Keratinocyte (primary cell): Measurements from ENCODE around the gene VOPP1. TPM values are rescaled to one million over a fixed set of nuclear protein-coding genes. Genes with fewer than 3 reads are reported as not detected.

ENCODE experiments used
- DNase-seq: peaks from one replicate; pipeline ENCODE4 v3.0.0-alpha.2; 2011; ENCODE audit warnings: low read depth, missing footprints, low spot score
- FAIRE-seq: peaks from 2 replicates; lab custom pipeline; 2011; peaks lifted over from hg19 to GRCh38; lab: Jason Lieb, UNC
- H2AFZ ChIP-seq: 2 replicates; pipeline ENCODE4 v1.6.0; 2012; ENCODE audit warnings: low read length, control low read depth, inconsistent platforms; ENCODE audit not compliant: control insufficient read depth
- H3K27ac ChIP-seq: 2 replicates; pipeline ENCODE4 v1.5.1; 2011; ENCODE audit warnings: low read length; ENCODE audit not compliant: control insufficient read depth, insufficient read depth
- H3K27me3 ChIP-seq: 3 replicates; pipeline ENCODE4 v1.6.0; 2011; ENCODE audit warnings: low read length; ENCODE audit not compliant: control insufficient read depth, insufficient read depth; ENCODE audit errors: extremely low read depth
- H3K36me3 ChIP-seq, 2 experiments: 2 replicates in 1 of 2; 3 replicates in 1 of 2; pipeline ENCODE4 v1.5.1; 2011; ENCODE audit warnings: low read length in 2 of 2, mild to moderate bottlenecking in 1 of 2; ENCODE audit not compliant: control insufficient read depth in 2 of 2, insufficient read depth in 2 of 2; ENCODE audit errors: extremely low read depth in 1 of 2
- H3K4me1 ChIP-seq: 3 replicates; pipeline ENCODE4 v1.5.1; 2011; ENCODE audit warnings: low read length; ENCODE audit not compliant: control insufficient read depth, insufficient read depth; ENCODE audit errors: extremely low read depth
- H3K4me2 ChIP-seq: 3 replicates; pipeline ENCODE4 v1.6.0; 2011; ENCODE audit warnings: low read depth, low read length; ENCODE audit not compliant: control insufficient read depth, insufficient read depth; ENCODE audit errors: extremely low read depth
- H3K4me3 ChIP-seq, 3 experiments: fragments of 200-600 bp in 1 of 3; sonication (generic) in 1 of 3; 2 replicates in 2 of 3; 3 replicates in 1 of 3; pipeline ENCODE4 v1.5.1; 2011 to 2016; ENCODE audit warnings: low read length in 3 of 3, mild to moderate bottlenecking in 3 of 3, control low read depth in 2 of 3, inconsistent platforms in 1 of 3, low read depth in 1 of 3, mixed read lengths in 1 of 3, mixed run types in 1 of 3, moderate library complexity in 1 of 3; ENCODE audit not compliant: control insufficient read depth in 2 of 3, insufficient read depth in 2 of 3; ENCODE audit errors: extremely low read depth in 1 of 3
- H3K79me2 ChIP-seq: 2 replicates; pipeline ENCODE4 v1.6.0; 2012; ENCODE audit warnings: low read length; ENCODE audit not compliant: control insufficient read depth, insufficient read depth
- H3K9ac ChIP-seq: 3 replicates; pipeline ENCODE4 v1.6.0; 2011; ENCODE audit warnings: low read length; ENCODE audit not compliant: control insufficient read depth, insufficient read depth; ENCODE audit errors: extremely low read depth
- H3K9me1 ChIP-seq: 3 replicates; pipeline ENCODE4 v1.6.0; 2011; ENCODE audit warnings: low read length; ENCODE audit not compliant: control insufficient read depth, insufficient read depth; ENCODE audit errors: extremely low read depth
- H3K9me3 ChIP-seq: 2 replicates; pipeline ENCODE4 v1.5.1; 2012; ENCODE audit warnings: low read depth, low read length; ENCODE audit not compliant: control insufficient read depth
- H4K20me1 ChIP-seq: 3 replicates; pipeline ENCODE4 v1.6.0; 2011; ENCODE audit warnings: low read length; ENCODE audit not compliant: control insufficient read depth, insufficient read depth; ENCODE audit errors: extremely low read depth
- CTCF ChIP-seq, 3 experiments: IDR thresholded peaks in 1 of 3; conservative IDR thresholded peaks in 1 of 3; optimal IDR thresholded peaks in 1 of 3; 2 replicates in 2 of 3; 3 replicates in 1 of 3; pipeline versions ENCODE3 to v1.5.1; 2011; ENCODE audit warnings: low read length in 3 of 3, mild to moderate bottlenecking in 3 of 3, moderate library complexity in 2 of 3, control low read depth in 1 of 3, inconsistent platforms in 1 of 3; ENCODE audit not compliant: insufficient read depth in 2 of 3; ENCODE audit errors: extremely low read depth in 1 of 3
- EZH2 ChIP-seq: IDR thresholded peaks from one replicate; pipeline ENCODE4 v1.6.1; 2012; ENCODE audit warnings: inconsistent platforms, mild to moderate bottlenecking, low read length, moderate library complexity
- dilution Hi-C: fragments of 300-500 bp; cut with MboI; formaldehyde crosslinking; loops from one replicate; pipeline ENCODE4 v1.7.0; 2020; ENCODE audit warnings: low sequenced_read_pairs; ENCODE audit not compliant: extremely low pct_ligation_motif_present
- polyA plus RNA-seq, 5 experiments: library from polyadenylated mRNA; depleted of rRNA in 3 of 5; stranded (reverse) in 3 of 5; stranded (forward) in 1 of 5; unstranded in 1 of 5; fragments of >200 nt; gene quantifications; 1 replicate in 1 of 5; 2 replicates in 3 of 5; 3 replicates in 1 of 5; pipeline versions ENCODE4 v1.2.1 to v1.2.3, GENCODE V29; 2011 to 2012; ENCODE audit warnings: missing spikeins in 2 of 5, low read depth in 1 of 5, low replicate concordance in 1 of 5

The VOPP1 gene
- polyA plus RNA-seq, 1 donor (not counting 4 experiments of a cell fraction or from before 2014, with no cell fraction given) = 49.2 TPM

- dilution Hi-C loops = no loop called here
- H3K9ac ChIP-seq = no peak overlapping the region
- TF ChIP-seq EZH2 = no peak
- TF ChIP-seq CTCF (optimal IDR thresholded peaks at IDR 0.05 in 1 of 3, IDR thresholded peaks at IDR 0.05 in 1 of 3, conservative IDR thresholded peaks at IDR 0.05 in 1 of 3; ENCODE audit: extremely low read depth in 1 of 3, insufficient read depth in 2 of 3, low read length in 3 of 3) = no peak
- DNase-seq = no peak
- H3K9me3 ChIP-seq = no peaks in the 10 kb centered on the region
- no peaks in the 10 kb centered on the region for H4K20me1 ChIP-seq
- no peaks in the 10 kb centered on the region for H3K27me3 ChIP-seq
- H2AFZ ChIP-seq = no peak overlapping the region
- FAIRE-seq = no peak
- H3K9me1 ChIP-seq = no peaks in the 10 kb centered on the region
- no peaks in the 10 kb centered on the region for H3K79me2 ChIP-seq
- no peak overlapping the region for H3K4me2 ChIP-seq
- H3K4me1 ChIP-seq = no peaks in the 10 kb centered on the region
- H3K4me3 ChIP-seq = no peak overlapping the region
- H3K27ac ChIP-seq = no peak overlapping the region
- H3K36me3 ChIP-seq = no peaks in the 10 kb centered on the region
Observed at GRCh38 chr7:55431898-55432297, 140.4 kb downstream of the VOPP1 start.

GRCh38 chr7:55429835-55430499 lies 142.3 kb downstream of the VOPP1 start:
- DNase-seq (no peak), FAIRE-seq (no peak)
- H4K20me1 ChIP-seq = no peaks in the 10 kb centered on the region
- TF ChIP-seq CTCF (optimal IDR thresholded peaks at IDR 0.05 in 1 of 3, IDR thresholded peaks at IDR 0.05 in 1 of 3, conservative IDR thresholded peaks at IDR 0.05 in 1 of 3; ENCODE audit: extremely low read depth in 1 of 3, insufficient read depth in 2 of 3, low read length in 3 of 3) (no peak), EZH2 (no peak)
- H3K36me3 ChIP-seq = peaks cover 5 to 8% of the 10 kb centered on the region in 2 experiments
- H3K9me3 ChIP-seq = no peaks in the 10 kb centered on the region
- H3K27me3 ChIP-seq = no peaks in the 10 kb centered on the region
- no peak overlapping the region for H3K4me2 ChIP-seq
- H2AFZ ChIP-seq = no peak overlapping the region
- H3K4me3 ChIP-seq = no peak overlapping the region
- H3K9ac ChIP-seq = no peak overlapping the region
- no peaks in the 10 kb centered on the region for H3K4me1 ChIP-seq
- H3K9me1 ChIP-seq = no peaks in the 10 kb centered on the region
- dilution Hi-C loops = no loop called here
- H3K27ac ChIP-seq = no peak overlapping the region
- H3K79me2 ChIP-seq = no peaks in the 10 kb centered on the region
